Stimulated activated CD8-positive, alpha-beta memory T cell treated with anti-CD3 and anti-CD28 coated beads, Interleukin-7, amount 100 ng/mL, for 48 hours (primary cell): ENCODE data around the gene SERPINA1.

Source experiments
- DNase-seq, 2 donors: peaks; one replicate each; pipeline ENCODE4 v3.0.0-alpha.2; 2020; ENCODE audit warnings: low read depth in 1 of 2; ENCODE audit errors: extremely low read depth in 1 of 2

The SERPINA1 gene

GRCh38 chr14:94398182-94398479, 9.7 kb upstream of the SERPINA1 start:
- DNase-seq = no peak

- DNase-seq = no peak
Measured at GRCh38 chr14:94397289-94398181, 9.1 kb upstream of the SERPINA1 start.

- DNase-seq = no peak
Measured at GRCh38 chr14:94396628-94397225, 8.3 kb upstream of the SERPINA1 start.

GRCh38 chr14:94395888-94396574, 7.6 kb upstream of the SERPINA1 start:
- no peak for DNase-seq

GRCh38 chr14:94395282-94395887, 7.0 kb upstream of the SERPINA1 start:
- no peak for DNase-seq

GRCh38 chr14:94394581-94395207, 6.3 kb upstream of the SERPINA1 start:
- DNase-seq = peak in 1 of 2 donors; percentile 37

GRCh38 chr14:94394025-94394493, 5.7 kb upstream of the SERPINA1 start:
- no peak for DNase-seq

GRCh38 chr14:94393474-94393873, 5.1 kb upstream of the SERPINA1 start:
- no peak for DNase-seq

GRCh38 chr14:94392510-94392935, 4.1 kb upstream of the SERPINA1 start:
- DNase-seq = peak in 1 of 2 donors; percentile 40

GRCh38 chr14:94391281-94391975, 3.0 kb upstream of the SERPINA1 start:
- DNase-seq = no peak

GRCh38 chr14:94390372-94391086, 2.1 kb upstream of the SERPINA1 start:
- no peak for DNase-seq

- DNase-seq = no peak
Measured at GRCh38 chr14:94389731-94390371, 1.4 kb upstream of the SERPINA1 start.

GRCh38 chr14:94389104-94389469, 685 bp upstream of the SERPINA1 start:
- no peak for DNase-seq

- no peak for DNase-seq
Measured at GRCh38 chr14:94388027-94388383, 397 bp downstream of the SERPINA1 start.

GRCh38 chr14:94387051-94388026, 1.1 kb downstream of the SERPINA1 start:
- DNase-seq = no peak

GRCh38 chr14:94386085-94387031, 2.0 kb downstream of the SERPINA1 start:
- DNase-seq = no peak

- no peak for DNase-seq
Measured at GRCh38 chr14:94385553-94386057, 2.8 kb downstream of the SERPINA1 start.
